ENCODE results near the gene PRKD1.

The PRKD1 gene

DNA sequence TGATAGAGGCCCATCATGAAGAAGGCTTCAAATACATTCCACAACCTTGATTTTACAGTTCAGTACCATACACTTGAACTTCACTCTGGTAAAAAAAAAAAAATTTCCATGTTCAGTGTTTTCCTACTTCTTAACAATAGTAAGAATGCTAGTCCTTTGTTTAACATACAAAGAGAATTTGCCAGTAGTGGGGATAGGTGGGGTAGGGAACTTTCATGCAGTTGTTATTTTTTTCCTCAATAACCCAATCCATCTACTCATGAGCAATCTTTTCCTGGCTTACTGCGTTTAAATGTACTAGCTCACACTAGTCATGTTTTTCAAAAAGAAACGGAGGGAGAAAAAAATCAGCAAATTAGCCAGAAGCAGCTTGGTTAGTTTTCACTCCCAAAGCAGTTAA lies 206.1 kb downstream of the PRKD1 start:
- DNase-seq (ENCODE audit: low read depth): no peak
- TF ChIP-seq CTCF (conservative IDR thresholded peaks at IDR 0.05; ENCODE audit: low read depth, low read length): no peak
- no peak overlapping the region for H3K4me3 ChIP-seq (ENCODE audit: low read length)

DNA sequence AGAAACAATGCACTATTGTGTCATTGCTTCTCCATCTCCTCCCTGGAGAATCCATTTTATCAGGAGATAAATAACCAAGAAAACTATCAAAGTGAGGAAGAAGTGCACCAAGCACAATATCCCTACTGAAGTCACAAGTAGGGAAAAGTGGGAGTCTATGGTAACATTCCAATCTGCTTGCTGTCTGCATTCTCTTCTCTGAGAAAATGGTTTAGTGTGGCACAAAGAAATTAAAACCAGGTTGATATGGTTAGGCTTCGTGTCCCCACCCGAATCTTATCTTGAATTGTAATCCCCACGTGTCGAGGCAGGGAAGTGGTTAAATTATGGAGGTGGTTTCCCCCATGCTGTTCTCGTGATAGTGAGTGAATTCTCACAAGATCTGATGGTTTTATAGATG lies 209.7 kb downstream of the PRKD1 start:
- no peak overlapping the region for H3K4me3 ChIP-seq (ENCODE audit: low read length)
- TF ChIP-seq CTCF (conservative IDR thresholded peaks at IDR 0.05; ENCODE audit: low read depth, low read length): no peak
- DNase-seq (ENCODE audit: low read depth): no peak

DNA sequence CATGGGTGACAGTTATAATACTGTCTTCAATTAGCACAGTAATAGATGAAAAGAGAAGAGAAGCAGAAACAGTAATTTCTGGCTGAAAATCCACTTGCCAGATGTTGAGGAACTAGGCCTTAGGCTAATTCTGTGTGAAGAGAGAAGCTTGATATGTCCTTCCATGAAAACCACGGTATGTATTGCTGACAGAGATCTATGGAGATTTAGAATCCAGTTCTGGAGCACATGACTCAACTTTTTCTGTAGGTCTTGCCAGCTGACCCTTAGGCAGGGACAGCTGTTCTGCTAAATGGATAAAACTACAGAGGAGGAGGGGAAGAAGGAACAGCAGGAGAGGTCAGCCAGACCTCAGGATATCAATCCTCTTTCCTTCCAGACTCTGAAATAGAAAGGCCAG lies 211.5 kb downstream of the PRKD1 start:
- TF ChIP-seq CTCF (conservative IDR thresholded peaks at IDR 0.05; ENCODE audit: low read depth, low read length): no peak
- DNase-seq (ENCODE audit: low read depth): no peak
- no peak overlapping the region for H3K4me3 ChIP-seq (ENCODE audit: low read length)

GRCh38 chr14:29712601-29713000 lies 215.0 kb downstream of the PRKD1 start:
- no peak for TF ChIP-seq CTCF (conservative IDR thresholded peaks at IDR 0.05; ENCODE audit: low read depth, low read length)
- DNase-seq (ENCODE audit: low read depth): no peak
- no peak overlapping the region for H3K4me3 ChIP-seq (ENCODE audit: low read length)

GRCh38 chr14:29710015-29710414 lies 217.6 kb downstream of the PRKD1 start:
- no peak for DNase-seq (ENCODE audit: low read depth)
- TF ChIP-seq CTCF (conservative IDR thresholded peaks at IDR 0.05; ENCODE audit: low read depth, low read length): no peak
- no peak overlapping the region for H3K4me3 ChIP-seq (ENCODE audit: low read length)

DNA sequence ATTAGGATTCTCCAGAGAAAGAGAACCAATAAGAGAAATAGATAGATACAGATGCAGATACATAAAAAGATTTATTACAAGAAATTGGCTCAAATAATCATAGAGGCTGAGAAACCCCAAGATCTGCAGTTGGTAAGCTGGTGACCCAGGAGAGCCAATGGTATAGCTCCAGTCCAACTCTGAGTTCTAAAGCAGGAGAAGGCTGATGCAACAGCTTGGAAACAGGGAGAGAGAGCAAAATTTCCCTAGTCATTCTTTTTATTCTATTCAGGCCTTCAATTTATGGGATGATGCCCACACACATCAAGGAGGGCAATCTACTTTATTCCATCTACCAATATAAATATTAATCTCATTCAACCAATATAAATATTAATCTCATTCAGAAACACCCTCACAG lies 218.2 kb downstream of the PRKD1 start:
- DNase-seq (ENCODE audit: low read depth): no peak

GRCh38 chr14:29706700-29707099 lies 220.9 kb downstream of the PRKD1 start:
- no peak for TF ChIP-seq CTCF (conservative IDR thresholded peaks at IDR 0.05; ENCODE audit: low read depth, low read length)
- no peak overlapping the region for H3K4me3 ChIP-seq (ENCODE audit: low read length)
- DNase-seq (ENCODE audit: low read depth): no peak

More for the DNA sequence above, 218.2 kb downstream of the PRKD1 start:
- no peak overlapping the region for H3K4me3 ChIP-seq (ENCODE audit: low read length)
- no peak for TF ChIP-seq CTCF (conservative IDR thresholded peaks at IDR 0.05; ENCODE audit: low read depth, low read length)

Measured in retinal pigment epithelial cell (primary cell).